Small intestine (tissue), 7 donors: ENCODE measurements around the gene LRP1B. TPM values are rescaled to one million over a fixed set of nuclear protein-coding genes. Genes with fewer than 3 reads are reported as not detected.

Experiments
- DNase-seq, 2 donors: peaks; one replicate each; pipeline versions ENCODE4 v3.0.0 to v3.0.0-alpha.2; 2013
- FAIRE-seq: peaks from 2 replicates; lab custom pipeline; 2012; peaks lifted over from hg19 to GRCh38; lab: Jason Lieb, UNC
- H3K27ac ChIP-seq, 3 donors: one replicate each; pipeline ENCODE4 v1.5.1; 2013; ENCODE audit warnings: low read length in 2 of 3, mild to moderate bottlenecking in 2 of 3, control low read depth in 1 of 3, inconsistent platforms in 1 of 3, low read depth in 1 of 3, moderate library complexity in 1 of 3
- H3K27me3 ChIP-seq, 3 donors: one replicate each; pipeline ENCODE4 v1.6.1; 2013; ENCODE audit warnings: low read length in 3 of 3, inconsistent platforms in 1 of 3; ENCODE audit not compliant: control insufficient read depth in 3 of 3, insufficient read depth in 3 of 3
- H3K36me3 ChIP-seq, 3 donors: one replicate each; pipeline ENCODE4 v1.6.1; 2013; ENCODE audit warnings: low read length in 3 of 3, inconsistent platforms in 1 of 3, low read depth in 1 of 3, mild to moderate bottlenecking in 1 of 3, moderate library complexity in 1 of 3; ENCODE audit not compliant: control insufficient read depth in 3 of 3, insufficient read depth in 2 of 3
- H3K4me1 ChIP-seq, 3 donors: one replicate each; pipeline ENCODE4 v1.6.1; 2013; ENCODE audit warnings: low read length in 2 of 3, inconsistent platforms in 1 of 3, low read depth in 1 of 3, mild to moderate bottlenecking in 1 of 3, moderate library complexity in 1 of 3; ENCODE audit not compliant: control insufficient read depth in 3 of 3, insufficient read depth in 2 of 3
- H3K4me3 ChIP-seq, 3 donors: one replicate each; pipeline ENCODE4 v1.5.1; 2013; ENCODE audit warnings: low read length in 3 of 3, control low read depth in 1 of 3, inconsistent platforms in 1 of 3, low read depth in 1 of 3, mild to moderate bottlenecking in 1 of 3, moderate library complexity in 1 of 3
- H3K9me3 ChIP-seq, 2 donors: one replicate each; pipeline ENCODE4 v1.6.1; 2013; ENCODE audit warnings: low read depth in 1 of 2, low read length in 1 of 2; ENCODE audit not compliant: control insufficient read depth in 2 of 2, insufficient read depth in 1 of 2
- WGBS, 3 donors: extraction: QIAGEN DNeasy Blood & Tissue Kit; methylation state at CpG; one replicate each; pipeline ENCODE4 v1.1.7; 2013; 5-methylcytosine and 5-hydroxymethylcytosine counted together
- polyA plus RNA-seq, 4 donors: library from polyadenylated mRNA; stranded (reverse) in 3 of 4; unstranded in 1 of 4; fragments of 200-250 nt in 3 of 4; fragments of 120-200 nt in 1 of 4; gene quantifications; one replicate each; pipeline versions ENCODE4 v1.2.1 to v1.2.3, GENCODE V29; 2013
- donor health status: healthy with polysubstance abuse.
- donor health status: control.
- donor health status: control.
- donor health status: Bipolar disorder and iron deficiency.
- donor health status: healthy.

Gene LRP1B
- polyA plus RNA-seq, 4 donors: 0.07 to 0.64 TPM; not detected in 2

DNA sequence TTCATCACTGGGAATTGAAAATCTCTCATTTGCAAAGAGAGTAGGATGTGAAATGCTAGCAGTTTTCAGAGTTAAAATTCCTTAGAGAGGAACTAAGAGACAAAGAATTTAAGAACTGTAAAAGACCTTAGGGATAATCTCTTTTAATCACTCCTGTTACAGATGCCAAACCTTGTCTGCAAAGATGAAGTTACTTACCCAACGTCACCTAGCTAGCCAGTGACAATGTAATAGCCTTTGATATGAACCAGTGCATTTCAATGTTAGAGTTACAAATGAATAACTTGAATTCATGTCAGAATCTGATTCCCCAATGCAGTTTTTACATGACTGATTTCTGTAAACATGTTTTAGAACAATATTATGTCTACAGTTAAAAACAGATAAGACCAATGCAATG, 190.1 kb downstream of the LRP1B start:
- WGBS, 3 donors: 43 to 77% (median 61%) methylated on average over 1 of the region's 1 CpG
- DNase-seq (no peak), FAIRE-seq (no peak)
- no peaks in the 10 kb centered on the region for H3K9me3 ChIP-seq
- no peak overlapping the region for H3K27ac ChIP-seq
- no peaks in the 10 kb centered on the region for H3K27me3 ChIP-seq
- no peaks in the 10 kb centered on the region for H3K36me3 ChIP-seq
- no peak overlapping the region for H3K4me3 ChIP-seq
- no peaks in the 10 kb centered on the region for H3K4me1 ChIP-seq

DNA sequence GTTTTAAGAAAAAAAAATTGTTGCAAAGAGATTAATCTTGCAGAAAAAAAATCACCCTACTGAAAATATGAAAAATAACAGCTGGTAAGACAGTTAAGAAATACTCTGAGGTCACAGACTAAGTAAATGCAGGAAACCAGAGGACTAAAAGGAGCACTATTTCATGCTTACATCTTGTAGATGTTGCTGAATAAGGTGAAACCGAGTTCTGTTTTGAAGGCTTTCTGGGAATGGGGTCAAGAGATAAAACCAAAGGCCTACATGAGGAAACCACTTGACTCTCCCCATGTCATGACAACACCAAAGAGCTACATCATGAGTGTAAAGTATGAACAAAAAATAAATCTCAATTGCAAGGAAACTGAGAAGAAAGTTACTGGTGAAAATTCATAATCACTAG, 197.6 kb downstream of the LRP1B start:
- Histone ChIP-seq H3K9me3 (no peaks in the 10 kb centered on the region), H3K27me3 (no peaks in the 10 kb centered on the region), H3K4me3 (no peak overlapping the region), H3K4me1 (no peaks in the 10 kb centered on the region), H3K27ac (no peak overlapping the region), H3K36me3 (no peaks in the 10 kb centered on the region)
- FAIRE-seq (no peak), DNase-seq (no peak)
- WGBS, 3 donors: 61 to 74% (median 64%) methylated on average over 1 of the region's 1 CpG

DNA sequence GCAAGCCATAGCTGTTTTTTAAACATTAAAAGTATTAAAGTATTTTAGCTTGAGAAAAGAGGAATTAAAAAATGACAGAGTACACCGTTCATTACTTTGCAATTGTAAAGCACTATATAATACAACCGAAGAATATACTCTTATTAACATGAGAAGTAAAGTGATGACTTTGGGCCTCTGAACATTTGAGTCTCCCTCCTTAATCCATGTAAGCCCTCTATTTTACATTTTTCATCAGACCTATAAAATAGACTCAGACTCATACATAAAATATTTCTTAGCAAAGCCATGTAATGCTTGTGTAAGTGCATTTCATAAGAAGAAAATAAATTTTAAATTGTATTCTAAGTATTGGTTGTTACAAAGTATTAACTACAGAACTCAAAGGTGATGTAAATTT, 198.6 kb downstream of the LRP1B start:
- 82 to 92% (median 84%) methylated on average over 2 of the region's 2 CpGs for WGBS, 3 donors
- Histone ChIP-seq H3K27ac (no peak overlapping the region), H3K4me1 (no peaks in the 10 kb centered on the region), H3K27me3 (no peaks in the 10 kb centered on the region), H3K9me3 (no peaks in the 10 kb centered on the region), H3K36me3 (no peaks in the 10 kb centered on the region), H3K4me3 (no peak overlapping the region)
- DNase-seq: no peak
- no peak for FAIRE-seq

DNA sequence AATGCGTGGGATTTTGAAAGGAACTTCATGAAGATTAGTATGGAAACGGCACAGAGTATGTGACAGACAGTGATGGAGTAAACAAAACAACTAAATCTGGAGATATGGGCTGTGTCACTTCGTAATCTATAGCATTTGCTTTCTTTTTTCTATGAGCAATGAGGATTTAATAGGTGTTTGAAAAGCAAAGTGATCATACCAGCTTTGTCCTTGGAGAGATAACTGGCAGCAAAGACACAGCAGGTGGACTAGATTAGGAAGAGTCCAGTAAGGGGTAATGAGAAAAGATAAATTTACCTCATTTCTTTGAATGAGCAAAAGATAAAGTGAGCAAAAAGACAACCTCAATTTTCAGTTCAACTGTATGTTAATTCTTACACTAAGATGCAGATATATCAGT, 199.0 kb downstream of the LRP1B start:
- Histone ChIP-seq H3K4me3 (no peak overlapping the region), H3K27me3 (no peaks in the 10 kb centered on the region), H3K9me3 (no peaks in the 10 kb centered on the region), H3K27ac (no peak overlapping the region), H3K4me1 (no peaks in the 10 kb centered on the region), H3K36me3 (no peaks in the 10 kb centered on the region)
- 44 to 68% (median 50%) methylated on average over 3 of the region's 3 CpGs for WGBS, 3 donors
- DNase-seq: no peak
- no peak for FAIRE-seq

DNA sequence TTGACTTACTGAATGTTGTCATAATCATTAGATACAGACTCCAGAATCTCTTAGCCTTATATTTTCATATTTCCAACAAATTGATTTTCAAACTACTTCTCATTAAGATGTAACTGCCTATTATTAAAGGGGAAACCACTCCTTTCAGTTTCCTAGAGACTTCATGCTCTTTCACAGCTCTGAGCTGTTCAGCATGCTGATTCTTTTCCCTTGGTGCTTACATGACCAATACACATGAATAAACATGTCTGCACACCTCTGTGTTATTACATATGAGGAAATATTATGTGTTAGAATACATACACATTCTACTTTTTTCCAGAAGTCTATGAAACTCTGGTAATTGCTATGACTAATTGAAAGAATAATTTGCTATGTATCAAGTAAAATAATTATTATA, 200.0 kb downstream of the LRP1B start:
- Histone ChIP-seq H3K4me1 (no peaks in the 10 kb centered on the region), H3K4me3 (no peak overlapping the region), H3K9me3 (no peaks in the 10 kb centered on the region), H3K27me3 (no peaks in the 10 kb centered on the region), H3K36me3 (no peaks in the 10 kb centered on the region), H3K27ac (no peak overlapping the region)
- no peak for FAIRE-seq
- no peak for DNase-seq

DNA sequence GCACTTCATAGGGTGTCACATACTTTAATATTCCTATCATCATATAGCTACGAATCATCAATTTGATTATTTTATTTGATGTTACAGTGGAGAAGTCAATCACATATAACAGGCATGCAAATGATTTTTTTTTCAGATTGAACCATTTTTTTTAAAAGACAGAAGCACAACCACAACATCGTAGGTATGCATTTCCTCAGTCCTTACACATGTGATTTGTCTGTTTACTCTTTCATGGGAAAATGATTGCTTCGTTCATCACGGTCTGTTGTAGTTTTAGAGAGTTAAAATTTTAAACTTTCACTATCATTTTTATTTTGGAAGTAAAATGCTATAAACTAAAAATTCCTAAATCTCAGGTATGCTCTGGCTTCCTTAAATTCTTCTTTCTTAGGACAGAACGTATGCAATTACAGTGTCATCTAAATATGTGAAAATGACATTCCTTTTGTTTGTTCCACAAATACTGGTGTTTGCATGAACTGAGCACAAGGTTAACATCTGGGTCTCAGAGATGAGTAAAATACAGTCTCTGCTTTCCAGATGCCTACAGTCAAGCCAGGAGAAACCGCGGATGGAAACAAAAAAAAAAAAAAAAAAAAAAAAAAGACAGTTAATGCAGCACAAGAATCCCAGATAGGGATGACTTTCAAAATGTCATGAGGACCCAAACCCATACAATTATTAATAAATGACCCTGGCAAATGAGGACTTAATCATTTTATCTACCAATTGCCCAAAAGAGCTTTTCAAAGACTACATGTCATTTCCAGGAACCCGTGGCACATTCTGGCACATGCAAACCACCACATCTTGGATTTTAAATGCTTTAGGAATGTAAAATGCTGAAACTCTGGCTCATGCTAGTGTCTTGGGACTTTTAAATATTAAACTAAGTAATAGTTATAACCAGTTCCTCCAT, 201.2 kb downstream of the LRP1B start:
- Histone ChIP-seq H3K4me1 (no peaks in the 10 kb centered on the region), H3K36me3 (no peaks in the 10 kb centered on the region), H3K27me3 (no peaks in the 10 kb centered on the region), H3K9me3 (no peaks in the 10 kb centered on the region), H3K27ac (no peak overlapping the region), H3K4me3 (no peak overlapping the region)
- FAIRE-seq (no peak), DNase-seq (no peak)
- 64 to 80% (median 71%) methylated on average over 8 of the region's 8 CpGs for WGBS, 3 donors

DNA sequence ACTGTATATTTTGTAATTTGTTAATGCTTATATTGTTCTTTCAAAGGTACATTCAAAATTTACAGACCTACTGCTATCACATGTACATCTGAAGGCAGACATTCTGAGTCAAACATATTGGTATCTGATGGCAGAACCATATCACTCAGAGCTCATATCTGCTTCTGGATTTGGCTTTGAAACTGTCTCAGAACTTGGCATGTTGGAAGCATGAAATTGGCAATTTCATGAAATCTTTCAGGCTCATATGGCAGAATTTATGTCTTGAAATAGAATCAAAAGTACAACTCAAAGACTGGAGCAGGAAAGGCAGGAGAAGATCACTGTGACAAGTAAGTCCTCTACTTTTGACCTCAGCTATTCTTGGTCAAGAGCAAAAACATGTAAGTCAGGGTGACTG, 202.3 kb downstream of the LRP1B start:
- no peaks in the 10 kb centered on the region for H3K36me3 ChIP-seq
- DNase-seq (no peak), FAIRE-seq (no peak)
- H3K9me3 ChIP-seq: no peaks in the 10 kb centered on the region
- no peak overlapping the region for H3K4me3 ChIP-seq
- no peaks in the 10 kb centered on the region for H3K4me1 ChIP-seq
- no peaks in the 10 kb centered on the region for H3K27me3 ChIP-seq
- H3K27ac ChIP-seq: no peak overlapping the region

DNA sequence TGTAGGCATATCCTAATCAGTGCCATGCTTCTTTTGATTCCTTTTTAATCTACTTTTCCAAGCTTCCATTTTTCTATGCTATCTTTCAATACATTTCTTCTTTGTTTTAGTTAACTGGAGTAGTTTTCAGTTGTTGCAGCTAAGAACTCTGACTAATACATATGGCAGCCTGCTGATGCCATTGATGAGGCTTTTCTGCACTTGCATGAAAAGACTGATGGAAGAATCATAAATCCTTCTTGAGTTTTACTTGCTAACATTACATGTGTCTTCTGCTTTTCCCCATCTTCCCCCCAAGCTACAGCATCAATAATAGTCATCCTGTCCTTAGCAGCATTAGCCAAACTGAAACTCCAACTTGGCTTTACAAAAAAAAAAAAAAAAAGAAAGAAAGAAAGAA, 203.3 kb downstream of the LRP1B start:
- no peaks in the 10 kb centered on the region for H3K36me3 ChIP-seq
- FAIRE-seq (no peak), DNase-seq (no peak)
- H3K4me1 ChIP-seq: no peaks in the 10 kb centered on the region
- H3K4me3 ChIP-seq: no peak overlapping the region
- H3K27me3 ChIP-seq: no peaks in the 10 kb centered on the region
- H3K9me3 ChIP-seq: no peaks in the 10 kb centered on the region
- no peak overlapping the region for H3K27ac ChIP-seq

DNA sequence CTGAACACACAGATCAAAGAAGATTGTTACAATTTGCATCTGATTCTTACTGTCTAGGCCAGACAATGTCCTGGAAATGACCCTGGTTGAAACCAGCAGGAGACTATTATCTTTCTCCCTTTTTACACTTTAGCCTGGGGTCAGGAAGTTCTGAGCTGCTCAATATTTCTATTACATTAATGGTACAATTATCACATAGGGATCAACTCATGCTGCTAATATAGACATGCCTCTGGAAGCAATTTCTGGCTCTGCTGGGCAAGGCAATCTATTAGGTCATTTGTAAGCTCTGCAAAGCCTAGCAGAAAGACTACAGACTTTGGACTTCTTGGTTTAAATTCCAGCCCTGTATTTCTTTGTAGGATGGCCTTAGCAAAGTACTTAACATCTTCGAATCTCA, 205.3 kb downstream of the LRP1B start:
- Histone ChIP-seq H3K27ac (no peak overlapping the region), H3K4me3 (no peak overlapping the region), H3K36me3 (no peaks in the 10 kb centered on the region), H3K4me1 (no peaks in the 10 kb centered on the region), H3K27me3 (no peaks in the 10 kb centered on the region), H3K9me3 (no peaks in the 10 kb centered on the region)
- DNase-seq (no peak), FAIRE-seq (no peak)
- 55 to 80% (median 68%) methylated on average over 1 of the region's 1 CpG for WGBS, 3 donors
